ENCODE data around the gene SF3B3. TPM values are rescaled to one million over a fixed set of nuclear protein-coding genes. Genes with fewer than 3 reads are reported as not detected.
"Not testable (repeated sequence)": the region's sequence is repeated elsewhere in the genome, so short reads cannot be mapped to it uniquely, and the experiment has no call there.

Gene SF3B3
- total RNA-seq, 2 donors from 2014 or later: 82.1 to 95.1 TPM

DNA sequence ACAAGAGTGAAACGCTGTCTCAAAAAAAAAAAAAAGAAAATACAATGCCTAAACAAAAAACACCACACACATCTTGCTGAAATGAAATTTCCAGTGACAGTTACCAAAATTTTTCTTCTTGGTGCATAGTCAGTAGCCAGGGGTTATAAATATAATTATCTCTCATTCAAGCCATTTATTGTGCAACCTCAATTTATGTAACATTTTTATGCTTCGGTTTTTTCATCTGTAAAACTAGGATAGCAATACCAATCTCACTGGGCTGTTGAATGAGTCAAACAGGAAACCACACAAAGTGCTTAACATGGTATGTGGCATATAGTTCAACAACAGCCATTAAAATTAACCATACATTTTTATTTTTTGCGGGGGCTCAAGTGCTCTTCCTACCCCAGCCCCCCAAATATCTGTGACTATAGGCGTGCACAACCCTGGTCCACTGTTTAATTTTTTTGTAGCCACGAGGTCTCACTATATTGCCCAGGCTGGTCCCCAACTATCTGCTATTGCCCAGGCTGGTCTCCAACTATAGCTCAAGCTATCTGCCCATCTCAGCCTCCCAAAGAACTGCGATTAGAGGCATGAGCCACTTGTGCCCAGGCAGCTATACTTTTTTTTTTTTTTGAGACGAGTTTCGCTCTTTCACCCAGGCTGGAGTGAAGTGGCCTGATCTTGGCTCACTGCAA, 2.9 kb upstream of the SF3B3 start:
- H3K36me3 ChIP-seq: peaks cover 28% of the 10 kb centered on the region

DNA sequence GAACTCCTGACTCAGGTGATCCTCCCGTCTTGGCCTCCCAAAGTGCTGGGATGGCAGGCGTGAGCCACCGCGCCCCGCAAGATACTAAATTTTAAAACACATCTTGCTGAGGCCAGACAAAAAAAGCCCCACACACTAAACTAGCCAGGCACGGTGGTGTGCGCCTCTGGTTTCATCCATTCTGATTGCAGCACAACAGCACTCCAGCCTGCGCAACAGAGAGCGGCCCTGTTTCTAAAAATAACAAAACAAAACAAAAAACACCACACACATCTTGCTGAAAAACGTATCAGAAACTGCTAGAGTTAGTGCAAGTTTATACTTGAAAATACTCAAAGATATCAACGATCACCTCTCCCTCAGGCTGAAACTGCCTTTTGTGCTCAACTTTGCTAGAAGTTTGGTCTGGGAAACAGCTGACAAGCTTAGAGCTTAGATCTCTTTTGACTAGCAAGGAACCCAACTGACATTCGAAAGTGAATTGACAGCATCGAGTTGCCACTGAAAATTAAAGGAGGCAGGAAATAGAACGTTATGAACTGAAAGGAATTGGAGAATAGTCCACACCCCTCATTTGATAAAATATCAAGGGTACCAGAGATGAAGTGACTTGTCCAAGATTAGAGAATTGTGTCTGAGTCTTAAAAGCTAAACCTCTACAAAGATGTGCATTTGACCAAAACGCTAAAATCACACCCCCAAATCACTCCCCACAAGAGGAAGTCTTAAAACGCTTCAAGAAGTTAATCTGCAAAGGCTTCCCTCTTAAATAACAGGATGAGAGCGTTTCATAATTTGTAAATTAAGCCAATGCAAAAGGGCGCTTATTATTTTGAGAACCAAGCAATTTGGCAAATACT, 1.2 kb upstream of the SF3B3 start:
- no peaks in the 10 kb centered on the region for H3K27me3 ChIP-seq
- peaks cover 20% of the 10 kb centered on the region for H3K36me3 ChIP-seq
- H3K4me1 ChIP-seq: peaks cover 0 to 37% of the 10 kb centered on the region in 2 donors
- H3K4me3 ChIP-seq: peak overlapping the region; percentile 63 to 88
- TF ChIP-seq, protein P1, sequence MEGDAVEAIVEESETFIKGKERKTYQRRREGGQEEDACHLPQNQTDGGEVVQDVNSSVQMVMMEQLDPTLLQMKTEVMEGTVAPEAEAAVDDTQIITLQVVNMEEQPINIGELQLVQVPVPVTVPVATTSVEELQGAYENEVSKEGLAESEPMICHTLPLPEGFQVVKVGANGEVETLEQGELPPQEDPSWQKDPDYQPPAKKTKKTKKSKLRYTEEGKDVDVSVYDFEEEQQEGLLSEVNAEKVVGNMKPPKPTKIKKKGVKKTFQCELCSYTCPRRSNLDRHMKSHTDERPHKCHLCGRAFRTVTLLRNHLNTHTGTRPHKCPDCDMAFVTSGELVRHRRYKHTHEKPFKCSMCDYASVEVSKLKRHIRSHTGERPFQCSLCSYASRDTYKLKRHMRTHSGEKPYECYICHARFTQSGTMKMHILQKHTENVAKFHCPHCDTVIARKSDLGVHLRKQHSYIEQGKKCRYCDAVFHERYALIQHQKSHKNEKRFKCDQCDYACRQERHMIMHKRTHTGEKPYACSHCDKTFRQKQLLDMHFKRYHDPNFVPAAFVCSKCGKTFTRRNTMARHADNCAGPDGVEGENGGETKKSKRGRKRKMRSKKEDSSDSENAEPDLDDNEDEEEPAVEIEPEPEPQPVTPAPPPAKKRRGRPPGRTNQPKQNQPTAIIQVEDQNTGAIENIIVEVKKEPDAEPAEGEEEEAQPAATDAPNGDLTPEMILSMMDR (IDR thresholded peaks at IDR 0.05): no peak
- H3K9me3 ChIP-seq: no peaks in the 10 kb centered on the region
- DNase-seq (ENCODE audit: low spot score): no peak
- H3K27ac ChIP-seq: peak overlapping the region in 1 of 2 donors; percentile 91

More for the DNA sequence above, 2.9 kb upstream of the SF3B3 start:
- TF ChIP-seq, protein P1 (IDR thresholded peaks at IDR 0.05): no peak
- Histone ChIP-seq H3K27ac (no peak overlapping the region), H3K27me3 (no peaks in the 10 kb centered on the region), H3K4me1 (peaks cover 0 to 23% of the 10 kb centered on the region in 2 donors), H3K9me3 (no peaks in the 10 kb centered on the region), H3K4me3 (no peak overlapping the region)
- no peak for DNase-seq (ENCODE audit: low spot score)

DNA sequence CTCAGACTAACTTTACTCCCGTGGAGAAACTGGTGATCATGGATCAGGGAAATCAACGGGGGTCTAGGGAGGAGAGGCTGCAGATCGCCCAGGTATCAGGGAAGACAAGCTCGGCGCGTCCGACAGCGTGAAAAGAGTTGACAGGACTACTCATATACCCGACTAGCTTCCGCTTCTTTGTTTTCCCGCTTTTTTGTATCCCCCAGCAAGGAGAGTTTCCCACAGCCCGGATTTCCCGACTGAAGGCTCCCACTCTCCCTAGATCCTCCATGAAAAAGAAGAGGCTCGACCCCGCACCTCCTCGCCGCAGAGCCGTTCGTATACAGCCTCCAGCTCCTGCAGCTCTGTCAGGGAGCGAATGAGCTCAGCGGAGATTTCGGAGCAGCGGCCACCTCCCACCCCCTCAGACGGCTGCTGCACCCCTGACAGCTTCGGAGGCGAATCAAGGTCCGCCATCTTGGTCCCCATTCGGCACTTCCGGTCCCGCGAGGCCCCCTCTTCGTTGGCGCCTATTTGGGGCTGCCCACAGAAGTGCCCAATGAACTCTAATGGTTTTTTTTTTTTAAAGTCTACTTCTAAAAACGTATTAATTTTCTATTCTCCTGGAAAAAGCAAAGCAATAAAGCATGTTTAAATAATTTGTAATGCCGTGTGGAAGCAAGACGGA, 407 bp upstream of the SF3B3 start, which contains the start of gene COG4:
Gene COG4, minus strand, starts transcription at position 479 of the 667 bp plus-strand sequence. Its CDS starts 11 bp downstream, at position 468.
- H3K27ac ChIP-seq: peak within 1 kb of the TSS; percentile 70 to 91
- peaks cover 0 to 42% of the 10 kb centered on the region in 2 donors for H3K4me1 ChIP-seq
- peak within 1 kb of the TSS; percentile 63 to 88 for H3K4me3 ChIP-seq
- no peaks in the 10 kb centered on the region for H3K9me3 ChIP-seq
- DNase-seq (ENCODE audit: low spot score): peak; percentile 83
- H3K36me3 ChIP-seq: peaks cover 14% of the 10 kb centered on the region
- no peaks in the 10 kb centered on the region for H3K27me3 ChIP-seq
- TF ChIP-seq, protein P1 (IDR thresholded peaks at IDR 0.05): no peak

DNA sequence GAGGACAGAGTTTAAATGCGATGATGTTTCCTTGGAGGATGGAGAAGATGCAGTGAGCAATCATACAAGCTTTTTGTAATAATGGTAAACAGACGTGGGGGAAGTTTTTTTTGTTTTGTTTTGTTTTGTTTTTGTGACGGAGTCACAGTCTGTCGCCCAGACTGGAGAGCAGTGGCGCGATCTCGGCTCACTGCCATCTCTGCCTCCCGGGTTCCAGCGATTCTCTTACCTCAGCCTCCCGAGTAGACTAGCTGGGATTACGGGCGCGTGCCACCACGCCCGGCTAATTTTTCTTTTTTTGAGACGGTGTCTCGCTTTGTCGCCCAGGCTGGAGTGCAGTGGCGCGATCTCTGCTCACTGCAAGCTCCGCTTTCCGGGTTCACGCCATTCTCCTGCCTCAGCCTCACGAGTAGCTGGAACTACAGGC, 796 bp downstream of the SF3B3 start:
- Histone ChIP-seq H3K36me3 (peaks cover 21% of the 10 kb centered on the region), H3K4me1 (peaks cover 0 to 51% of the 10 kb centered on the region in 2 donors), H3K4me3 (peak overlapping the region; percentile 63 to 88), H3K27ac (peak overlapping the region; percentile 70 to 91)
- H3K9me3 ChIP-seq, H3K27me3 ChIP-seq: not testable (repeated sequence)
- peak; percentile 60 for DNase-seq (ENCODE audit: low spot score)

DNA sequence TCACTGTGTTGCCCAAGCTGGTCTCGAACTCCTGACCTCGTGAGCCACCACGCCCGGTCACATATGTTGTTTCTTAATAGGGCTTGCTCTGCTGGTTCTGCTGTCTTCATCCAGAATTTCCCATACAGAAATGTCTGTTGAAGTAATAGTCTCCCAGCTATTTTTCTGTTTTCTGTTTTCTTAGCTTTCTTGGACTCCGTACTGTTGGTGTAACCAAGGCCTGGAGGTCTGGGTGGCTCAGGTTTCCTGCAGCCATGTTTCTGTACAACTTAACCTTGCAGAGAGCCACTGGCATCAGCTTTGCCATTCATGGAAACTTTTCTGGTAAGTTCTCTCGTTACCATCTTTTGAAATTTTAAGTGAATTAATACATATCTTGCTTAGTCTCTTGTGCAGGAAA, 2.8 kb downstream of the SF3B3 start:
- no peaks in the 10 kb centered on the region for H3K27me3 ChIP-seq
- H3K27ac ChIP-seq: no peak overlapping the region
- peaks cover 0 to 51% of the 10 kb centered on the region in 2 donors for H3K4me1 ChIP-seq
- peaks cover 41% of the 10 kb centered on the region for H3K36me3 ChIP-seq
- no peaks in the 10 kb centered on the region for H3K9me3 ChIP-seq
- DNase-seq (ENCODE audit: low spot score): no peak
- TF ChIP-seq, protein P1 (IDR thresholded peaks at IDR 0.05): no peak
- H3K4me3 ChIP-seq: no peak overlapping the region
